GM12801 (cell line): ENCODE measurements around the gene KCNS3.

Experiments used
- TF ChIP-seq, protein P1 (sequence below): IDR thresholded peaks from one replicate; pipeline ENCODE4 v1.5.1; 2011; ENCODE audit warnings: control low read depth; ENCODE audit not compliant: insufficient read length; ENCODE audit errors: extremely low read depth

KCNS3 gene

DNA sequence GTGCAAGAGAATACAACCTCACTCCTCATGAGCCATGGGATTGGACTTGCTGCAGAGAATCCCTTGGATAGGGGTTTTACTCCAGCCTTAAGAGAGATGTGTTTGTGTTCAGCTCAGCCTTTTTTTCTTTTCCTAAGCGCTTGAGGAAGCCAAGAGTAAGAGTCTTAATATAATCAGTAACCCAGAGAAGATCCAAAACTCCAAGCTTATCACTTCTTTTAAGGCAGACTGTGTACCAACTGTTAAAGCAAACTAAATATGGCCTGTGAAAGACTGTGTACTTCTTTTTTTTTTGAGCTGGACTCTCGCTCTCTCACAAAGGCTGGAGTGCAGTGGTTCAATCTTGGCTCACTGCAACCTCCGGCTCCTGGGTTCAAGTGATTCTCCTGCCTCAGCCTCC lies 31.8 kb upstream of the KCNS3 start:
- TF ChIP-seq, protein P1, sequence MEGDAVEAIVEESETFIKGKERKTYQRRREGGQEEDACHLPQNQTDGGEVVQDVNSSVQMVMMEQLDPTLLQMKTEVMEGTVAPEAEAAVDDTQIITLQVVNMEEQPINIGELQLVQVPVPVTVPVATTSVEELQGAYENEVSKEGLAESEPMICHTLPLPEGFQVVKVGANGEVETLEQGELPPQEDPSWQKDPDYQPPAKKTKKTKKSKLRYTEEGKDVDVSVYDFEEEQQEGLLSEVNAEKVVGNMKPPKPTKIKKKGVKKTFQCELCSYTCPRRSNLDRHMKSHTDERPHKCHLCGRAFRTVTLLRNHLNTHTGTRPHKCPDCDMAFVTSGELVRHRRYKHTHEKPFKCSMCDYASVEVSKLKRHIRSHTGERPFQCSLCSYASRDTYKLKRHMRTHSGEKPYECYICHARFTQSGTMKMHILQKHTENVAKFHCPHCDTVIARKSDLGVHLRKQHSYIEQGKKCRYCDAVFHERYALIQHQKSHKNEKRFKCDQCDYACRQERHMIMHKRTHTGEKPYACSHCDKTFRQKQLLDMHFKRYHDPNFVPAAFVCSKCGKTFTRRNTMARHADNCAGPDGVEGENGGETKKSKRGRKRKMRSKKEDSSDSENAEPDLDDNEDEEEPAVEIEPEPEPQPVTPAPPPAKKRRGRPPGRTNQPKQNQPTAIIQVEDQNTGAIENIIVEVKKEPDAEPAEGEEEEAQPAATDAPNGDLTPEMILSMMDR = no peak

DNA sequence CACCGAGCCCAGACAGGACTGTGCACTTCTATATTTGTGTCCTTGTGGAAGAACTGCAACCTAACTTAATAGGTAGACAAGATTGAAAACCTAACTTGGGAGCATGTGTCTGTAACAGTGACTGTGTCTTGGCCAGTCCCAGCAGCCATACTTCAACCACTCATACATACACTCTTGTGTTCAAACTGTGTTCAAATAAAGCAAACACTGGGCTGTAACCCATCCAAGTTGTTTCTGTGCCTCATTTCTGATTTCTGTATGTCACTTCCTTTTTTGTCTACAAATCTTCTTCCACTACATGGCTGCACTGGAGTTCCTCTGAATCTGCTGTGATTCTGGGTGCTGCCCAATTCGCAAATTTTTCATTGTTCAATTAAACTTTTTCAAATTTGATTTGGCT lies 31.2 kb upstream of the KCNS3 start:
- TF ChIP-seq, protein P1 = no peak

DNA sequence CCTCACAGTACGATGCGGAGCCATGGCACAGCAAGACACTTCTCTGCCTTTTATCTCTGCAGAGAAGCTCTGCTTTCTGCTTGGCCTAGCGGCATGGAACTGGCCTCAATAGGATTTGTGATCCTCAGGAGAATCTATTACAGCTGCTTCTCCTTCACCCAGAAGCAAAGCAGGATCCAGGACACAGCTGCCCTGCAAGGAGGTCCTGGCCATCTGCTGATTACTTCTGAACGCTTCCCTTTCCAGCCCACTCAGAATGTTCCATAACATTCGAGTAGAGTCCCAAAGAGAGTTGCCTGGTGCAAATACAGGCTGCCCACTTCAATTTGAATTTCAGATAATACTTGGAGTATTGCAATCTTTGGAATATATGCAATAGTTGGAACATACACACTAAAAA lies 29.2 kb upstream of the KCNS3 start:
- TF ChIP-seq, protein P1 = no peak

DNA sequence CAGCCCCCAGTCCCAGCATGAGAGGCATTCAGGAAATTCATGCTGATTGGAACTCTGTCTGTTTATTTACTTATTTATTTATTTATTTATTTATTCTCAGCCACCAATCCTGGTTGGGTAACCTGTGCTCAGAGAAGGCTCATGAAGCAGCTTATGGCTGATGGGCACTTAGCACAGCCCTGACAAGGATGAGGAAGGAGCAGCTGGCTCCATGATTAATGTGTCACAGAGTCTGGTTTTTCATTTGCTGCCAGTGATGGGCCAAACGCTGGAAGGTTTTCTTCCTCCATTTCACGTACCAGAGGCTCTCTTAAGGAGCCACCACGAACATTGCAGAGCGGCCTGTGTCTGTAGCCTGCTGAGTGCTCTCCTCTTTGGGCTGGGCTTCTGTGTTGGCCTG lies 28.3 kb upstream of the KCNS3 start:
- TF ChIP-seq, protein P1 = no peak

DNA sequence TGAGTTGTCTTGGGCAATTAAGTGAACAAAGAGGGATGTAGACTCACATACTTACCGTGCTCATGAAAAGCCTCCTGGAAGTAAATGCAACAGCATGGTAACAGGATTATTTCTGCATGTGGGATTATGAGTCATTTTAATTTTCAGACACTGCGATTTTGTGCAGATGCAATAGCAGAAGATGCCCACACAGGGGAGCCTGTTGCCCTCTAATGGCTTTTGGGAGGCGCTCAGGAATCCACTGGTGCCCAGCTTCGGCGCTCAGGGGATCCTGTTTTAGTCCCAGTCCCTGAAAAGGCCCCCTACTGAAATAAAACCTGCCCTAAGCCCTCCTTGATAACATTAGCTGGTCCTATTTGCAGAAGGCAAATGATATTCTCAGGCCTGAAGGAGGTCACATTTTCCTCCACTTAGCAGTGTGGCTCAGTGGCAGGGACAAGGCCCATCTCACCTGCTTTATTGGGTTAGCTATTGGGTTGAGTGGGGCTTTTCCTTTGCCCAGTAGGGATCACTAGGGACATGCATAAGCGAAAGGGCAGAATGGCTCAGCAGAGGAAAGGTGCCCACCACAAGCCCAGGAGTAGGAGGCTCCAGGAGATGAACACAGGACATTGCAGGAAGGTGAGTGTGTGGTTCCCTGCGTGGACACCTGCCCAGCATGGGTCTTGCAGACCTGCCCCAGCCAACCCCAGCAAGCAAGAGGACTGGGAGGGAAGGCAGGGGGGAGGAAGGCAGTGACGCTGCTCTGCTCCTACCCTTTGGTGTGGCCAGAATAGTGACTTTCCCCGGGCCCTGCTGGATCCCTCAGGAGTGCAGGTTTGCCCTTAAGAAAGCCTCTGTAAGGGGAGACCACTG lies 26.5 kb upstream of the KCNS3 start:
- TF ChIP-seq, protein P1 = no peak

DNA sequence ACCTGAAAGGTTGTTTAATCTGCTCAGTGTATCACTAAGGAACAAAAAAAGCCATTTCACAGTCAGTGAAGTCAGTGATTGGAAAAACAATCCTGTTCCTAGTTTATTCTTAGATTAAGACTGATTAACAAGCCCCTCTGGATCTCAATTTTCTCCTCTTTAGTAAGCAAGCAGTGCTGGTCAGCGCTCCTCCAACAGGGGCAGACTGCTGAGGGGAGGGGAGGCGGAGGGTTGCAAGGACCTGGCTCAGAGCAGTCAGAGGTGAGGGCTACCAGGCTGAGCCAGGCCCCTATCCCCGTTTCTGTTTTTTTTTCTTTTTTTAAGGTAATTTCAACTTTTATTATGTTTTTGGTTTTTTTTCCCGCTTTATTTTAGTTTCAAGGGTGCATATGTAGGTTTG lies 24.7 kb upstream of the KCNS3 start:
- TF ChIP-seq, protein P1 = no peak

DNA sequence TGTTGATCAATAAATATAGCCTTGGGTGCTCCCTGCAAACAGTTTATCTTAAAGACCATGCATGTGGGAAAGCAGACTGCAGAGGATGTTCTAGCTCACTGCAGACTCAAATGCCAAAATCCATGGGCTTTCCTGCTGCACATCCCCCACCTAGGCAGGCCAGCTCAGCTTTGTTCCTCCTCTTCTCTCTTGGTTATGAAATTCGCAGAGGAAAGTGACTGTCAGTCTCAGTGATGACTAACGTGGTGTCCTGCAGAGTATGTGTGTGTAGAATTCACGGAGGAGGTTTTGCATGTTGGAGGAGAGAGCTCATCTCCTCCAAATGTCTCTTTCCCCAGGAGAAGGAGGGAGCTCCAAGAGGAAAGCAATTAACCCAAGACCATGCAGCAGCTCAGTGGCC lies 21.4 kb upstream of the KCNS3 start:
- TF ChIP-seq, protein P1 = no peak
